ENCODE results near the gene AHDC1.

AHDC1 gene

GRCh38 chr1:27499142-27499541, 104.8 kb downstream of the AHDC1 start:
- in situ Hi-C loops (cut with HindIII; ENCODE audit: low sequenced_read_pairs) = no loop called here

GRCh38 chr1:27496604-27497155, 107.3 kb downstream of the AHDC1 start:
- in situ Hi-C loops (cut with HindIII; ENCODE audit: low sequenced_read_pairs) = no loop called here

GRCh38 chr1:27492796-27493195, 111.1 kb downstream of the AHDC1 start:
- in situ Hi-C loops (cut with HindIII; ENCODE audit: low sequenced_read_pairs) = no loop called here

- in situ Hi-C loops (cut with HindIII; ENCODE audit: low sequenced_read_pairs) = no loop called here
Observed at GRCh38 chr1:27491748-27492700, 111.9 kb downstream of the AHDC1 start.

- in situ Hi-C loops (cut with HindIII; ENCODE audit: low sequenced_read_pairs) = no loop called here
Observed at GRCh38 chr1:27489973-27490741, 113.8 kb downstream of the AHDC1 start, which contains the start of gene WASF2. Gene WASF2, minus strand, starts transcription at chr1:27490167. Its CDS starts 61,277 bp downstream, at chr1:27428890.

GRCh38 chr1:27489501-27489972, 114.4 kb downstream of the AHDC1 start:
- in situ Hi-C loops (cut with HindIII; ENCODE audit: low sequenced_read_pairs) = no loop called here

- in situ Hi-C loops (cut with HindIII; ENCODE audit: low sequenced_read_pairs) = no loop called here
Observed at GRCh38 chr1:27487966-27488884, 115.7 kb downstream of the AHDC1 start.

GRCh38 chr1:27485363-27485762, 118.6 kb downstream of the AHDC1 start:
- in situ Hi-C loops (cut with HindIII; ENCODE audit: low sequenced_read_pairs) = no loop called here

All from DLD1 (cell line).